GM08714 (cell line): ENCODE measurements around the gene BEST2.
A peak's percentile ranks its signal among the peaks of the same experiment; 100 is the strongest.

Experiments used
- H3K4me3 ChIP-seq: fragments of 200-500 bp; sonication (Bioruptor generic); 2 replicates; pipeline ENCODE4 v1.5.1; 2014; ENCODE audit warnings: mild to moderate bottlenecking, low read length, inconsistent platforms
- ZNF274 ChIP-seq: IDR thresholded peaks from 2 replicates; pipeline ENCODE4 v1.6.1; 2012; ENCODE audit warnings: mild to moderate bottlenecking, low read depth, low read length

Gene BEST2

GRCh38 chr19:12773571-12773970 is 22.0 kb downstream of the BEST2 start:
- H3K4me3 ChIP-seq: no peak overlapping the region
- no peak for TF ChIP-seq ZNF274

GRCh38 chr19:12774588-12775555 is 23.3 kb downstream of the BEST2 start, which contains the start of gene HOOK2:
HOOK2 (minus strand) TSS chr19:12775552; CDS start chr19:12775449, 103 bp downstream.
- no peak for TF ChIP-seq ZNF274
- peak within 1 kb of the TSS; percentile 74 for H3K4me3 ChIP-seq

DNA sequence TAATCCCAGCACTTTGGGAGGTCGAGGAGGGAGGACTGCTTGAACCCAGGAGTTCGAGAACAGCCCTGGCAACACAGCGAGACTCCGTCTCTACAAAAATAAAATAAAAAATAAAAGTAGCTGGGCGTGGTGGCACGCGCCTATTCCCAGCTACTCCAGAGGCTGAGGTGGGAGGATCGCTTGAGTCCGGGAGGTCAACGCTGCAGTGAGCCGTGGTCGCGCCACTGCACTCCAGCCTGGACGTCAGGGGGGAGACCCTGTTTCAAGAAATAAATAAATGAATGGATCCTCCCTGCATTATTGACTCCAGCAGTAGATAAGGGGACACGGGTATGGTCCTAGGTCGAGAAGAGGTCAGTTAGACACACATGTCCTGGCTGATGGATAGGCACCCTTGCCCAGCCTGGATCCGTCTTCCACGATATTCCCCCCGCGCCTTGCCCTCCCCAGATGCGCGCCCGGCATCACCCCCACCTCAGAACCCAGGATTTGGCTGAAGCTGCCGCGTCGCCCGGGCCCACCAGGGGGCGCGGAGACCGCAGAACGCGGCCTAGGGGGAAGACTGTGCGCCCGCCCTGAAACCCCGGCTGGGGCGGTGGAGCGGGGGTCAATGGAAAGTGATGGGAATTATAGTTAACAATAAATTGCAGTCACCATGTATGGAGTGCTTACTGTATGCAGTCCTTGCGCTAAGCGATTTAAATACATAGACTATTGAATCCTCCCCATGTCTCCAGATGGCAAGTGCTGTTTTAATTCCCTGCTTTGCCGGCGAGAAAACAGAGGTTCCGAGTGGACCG is 25.8 kb downstream of the BEST2 start:
- TF ChIP-seq ZNF274: no peak
- H3K4me3 ChIP-seq: peak overlapping the region; percentile 80

DNA sequence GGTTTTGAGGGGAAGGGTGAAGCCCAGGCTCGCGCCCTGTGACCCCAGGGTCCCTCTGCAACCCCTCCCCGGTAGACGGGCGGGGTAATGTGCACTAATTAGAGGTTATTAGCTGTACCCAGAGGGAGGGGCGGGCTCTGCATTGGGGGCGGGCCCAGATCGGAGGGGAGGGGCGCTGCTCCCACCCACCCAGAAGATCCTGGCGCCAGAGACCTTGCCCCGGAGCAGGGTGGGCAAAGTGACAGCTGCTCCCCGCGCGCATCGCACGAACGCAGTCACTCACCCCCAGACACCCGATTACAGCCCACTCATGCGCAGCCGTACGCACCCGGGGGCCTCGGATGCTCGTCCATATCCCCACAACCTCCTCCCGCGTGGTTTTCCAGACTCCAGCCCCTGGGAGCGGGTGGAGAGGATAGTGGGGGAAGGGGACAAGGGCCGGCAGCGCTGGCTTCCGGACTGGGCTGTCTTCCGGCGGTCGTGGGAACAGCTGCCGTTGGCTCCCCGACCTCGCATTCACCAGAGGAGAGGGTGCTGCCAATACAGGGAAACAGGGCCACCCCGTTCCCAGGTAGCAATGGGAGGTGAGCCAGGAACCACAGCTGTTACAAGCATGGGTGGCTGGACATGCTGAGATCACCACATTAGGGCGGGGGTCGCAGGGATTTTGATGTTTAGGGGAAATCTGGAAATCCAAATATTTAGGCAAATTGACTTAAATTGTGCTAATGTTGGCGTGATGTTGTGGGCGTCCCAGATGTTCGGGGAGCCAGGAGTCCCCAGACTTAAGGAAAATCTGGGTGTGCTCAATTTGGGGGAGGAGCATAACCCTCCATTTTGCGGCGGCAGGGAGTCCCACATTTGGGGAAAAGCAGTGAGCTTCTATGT is 26.7 kb downstream of the BEST2 start:
- peak overlapping the region; percentile 80 for H3K4me3 ChIP-seq
- no peak for TF ChIP-seq ZNF274

DNA sequence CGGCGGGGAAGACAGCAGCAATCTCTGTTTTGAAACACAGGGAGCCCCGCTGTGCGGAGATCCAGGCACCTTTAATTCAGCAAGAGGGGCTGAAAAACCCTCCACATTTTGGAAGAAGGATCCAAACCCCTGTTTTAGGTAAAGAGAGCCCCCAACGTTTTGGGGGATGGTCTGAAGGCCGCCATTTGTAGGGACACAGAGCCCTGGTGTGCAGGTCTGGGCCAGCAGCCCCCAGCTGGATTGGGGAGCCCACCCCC is 27.2 kb downstream of the BEST2 start:
- H3K4me3 ChIP-seq: no peak overlapping the region; the same call in 1 of the 2 replicates
- TF ChIP-seq ZNF274: no peak

DNA sequence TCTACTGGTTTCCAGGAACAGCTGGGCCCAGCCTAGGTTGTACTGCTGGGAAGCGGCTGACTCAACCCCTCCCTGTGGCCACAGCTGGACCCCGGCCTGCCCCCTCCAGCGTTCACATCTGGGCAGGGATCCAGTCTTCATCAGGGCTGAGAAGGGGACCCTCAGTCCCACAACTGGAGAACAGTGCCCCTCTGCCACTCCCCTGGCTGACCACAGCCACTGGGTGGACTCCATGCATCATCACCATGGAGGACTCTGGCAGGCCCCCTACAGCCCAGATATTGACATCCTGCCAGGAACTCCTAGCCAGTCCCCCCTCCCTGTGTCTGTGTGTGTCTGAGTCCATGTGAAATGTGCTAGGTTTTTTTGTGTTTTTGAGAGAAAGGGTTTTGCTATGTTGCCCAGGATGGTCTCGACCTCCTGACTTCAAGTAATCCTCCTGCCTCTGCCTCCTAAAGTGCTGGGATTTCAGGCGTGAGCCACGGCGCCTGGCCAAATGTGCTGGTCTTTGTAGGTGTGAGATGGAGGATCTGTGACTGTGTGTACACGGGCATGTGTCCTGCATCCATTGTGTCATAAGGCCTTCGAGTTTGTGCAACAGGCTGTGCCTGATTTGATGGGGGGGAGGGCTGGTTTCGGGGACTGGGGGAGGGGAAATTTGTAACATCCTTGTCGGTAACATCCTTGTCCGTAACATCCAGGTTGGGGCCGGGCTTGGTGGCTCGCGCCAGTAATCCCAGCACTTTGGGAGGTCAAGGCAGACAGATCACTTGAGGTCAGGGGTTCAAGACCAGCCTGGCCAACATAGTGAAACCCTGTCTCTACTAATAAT is 27.8 kb downstream of the BEST2 start:
- TF ChIP-seq ZNF274: no peak
- no peak overlapping the region for H3K4me3 ChIP-seq

DNA sequence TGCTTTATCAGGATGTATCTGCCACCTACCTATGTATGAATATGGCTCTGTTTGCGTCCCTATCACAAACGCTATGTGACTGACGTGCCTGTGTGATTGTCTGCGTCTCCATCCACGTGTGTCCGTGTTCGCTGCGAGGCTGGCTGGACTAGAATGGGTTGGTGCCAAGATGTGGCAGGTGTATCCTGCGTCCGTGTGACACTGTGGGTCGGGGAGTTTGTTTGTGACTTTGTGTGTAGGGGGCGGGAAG is 30.5 kb downstream of the BEST2 start:
- TF ChIP-seq ZNF274: no peak
- H3K4me3 ChIP-seq: peak overlapping the region; percentile 57; the same call in 1 of the 2 replicates

DNA sequence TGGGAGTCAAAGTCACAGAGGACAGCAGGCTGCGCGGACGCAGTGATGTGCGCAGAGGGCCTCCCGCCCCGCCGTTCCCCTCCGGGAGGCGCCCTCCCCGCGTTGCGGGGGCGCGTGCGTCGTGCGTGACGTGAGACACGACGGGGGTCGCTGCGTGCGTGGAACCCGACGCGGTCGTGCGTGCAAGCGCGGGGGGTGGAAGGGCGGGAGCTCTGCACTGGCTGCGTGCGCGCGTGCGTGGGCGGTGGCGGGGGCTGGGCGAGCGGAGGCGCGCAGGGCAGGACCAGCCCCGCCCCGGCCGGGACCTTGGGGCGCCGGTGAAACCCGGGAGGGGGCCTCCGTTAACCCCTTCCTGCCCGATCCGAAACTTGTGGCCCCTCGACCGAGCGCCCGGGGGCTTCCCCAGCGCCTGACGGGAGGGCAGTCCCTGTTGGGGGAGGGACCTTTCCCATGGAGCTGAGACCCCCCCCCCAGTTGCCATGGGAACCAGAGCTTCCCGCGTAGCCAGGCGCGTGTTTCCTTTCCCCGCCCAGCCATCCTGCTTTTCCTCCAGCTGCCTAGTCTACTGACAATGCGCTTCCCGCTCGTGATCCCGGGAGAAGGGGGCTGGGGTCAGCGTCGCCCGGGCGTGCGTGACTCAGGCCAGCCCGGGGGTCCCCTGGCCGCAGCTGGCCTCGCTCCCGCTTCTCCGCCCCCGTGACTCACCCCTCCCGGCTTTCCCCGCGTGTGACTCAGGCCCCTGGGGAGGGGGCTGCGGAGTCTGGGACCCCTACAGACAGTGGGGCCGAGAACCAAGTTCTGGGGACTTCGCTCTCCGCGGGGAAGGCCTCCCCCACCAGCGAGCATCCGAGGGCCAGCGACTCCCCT is 31.1 kb downstream of the BEST2 start:
- H3K4me3 ChIP-seq: peak overlapping the region; percentile 57; the same call in 1 of the 2 replicates
- no peak for TF ChIP-seq ZNF274

GRCh38 chr19:12783291-12783848 is 31.8 kb downstream of the BEST2 start:
- no peak for TF ChIP-seq ZNF274
- H3K4me3 ChIP-seq: no peak overlapping the region; the same call in 1 of the 2 replicates

DNA sequence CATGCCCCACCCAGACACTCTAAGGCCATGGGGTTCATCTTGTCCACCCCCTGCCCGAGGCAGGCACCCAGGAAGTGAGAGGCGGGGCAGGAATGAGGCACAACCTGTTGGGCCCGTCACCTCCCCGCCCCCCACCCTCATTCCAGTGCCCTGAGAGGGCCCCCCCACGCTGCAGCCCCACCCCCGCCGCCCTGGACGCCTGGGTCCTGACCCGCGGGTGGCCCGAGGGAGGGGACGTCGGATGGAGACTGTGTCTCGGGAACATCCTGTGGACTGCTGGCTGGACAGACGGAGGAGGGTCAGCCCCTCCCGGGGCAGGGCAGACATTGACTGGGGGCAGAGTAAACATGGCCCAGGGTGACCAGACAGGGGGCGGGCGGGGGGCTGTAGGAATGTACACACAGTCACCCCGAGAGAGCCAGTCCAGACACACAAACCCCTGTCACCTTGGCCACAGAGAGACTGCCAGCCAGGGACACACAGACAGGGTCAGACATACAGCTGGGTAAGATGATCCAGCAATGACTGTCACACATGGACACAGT is 32.3 kb downstream of the BEST2 start:
- no peak for TF ChIP-seq ZNF274
- no peak overlapping the region for H3K4me3 ChIP-seq

GRCh38 chr19:12784394-12784870 is 32.8 kb downstream of the BEST2 start:
- TF ChIP-seq ZNF274: no peak
- no peak overlapping the region for H3K4me3 ChIP-seq
